Parathyroid adenoma (tissue), 2 donors: ENCODE measurements around the gene IRF7.

Source experiments
- H2AFZ ChIP-seq: fragments of 300-600 bp; sonication (generic); one replicate; pipeline ENCODE4 v1.7.0; 2017; ENCODE audit warnings: antibody characterized with exemption, mild to moderate bottlenecking
- H3K27ac ChIP-seq: fragments of 300-600 bp; sonication (generic); one replicate; pipeline ENCODE4 v1.7.0; 2017
- H3K27me3 ChIP-seq: fragments of 300-600 bp; sonication (generic); one replicate; pipeline ENCODE4 v1.7.0; 2017; ENCODE audit warnings: low read length; ENCODE audit not compliant: control insufficient read depth, insufficient read depth
- H3K36me3 ChIP-seq: fragments of 300-600 bp; sonication (generic); one replicate; pipeline ENCODE4 v1.7.0; 2017; ENCODE audit warnings: low read length; ENCODE audit not compliant: control insufficient read depth, insufficient read depth
- H3K4me1 ChIP-seq: fragments of 300-600 bp; sonication (generic); one replicate; pipeline ENCODE4 v1.7.0; 2017; ENCODE audit warnings: control low read depth
- H3K4me2 ChIP-seq: fragments of 300-600 bp; sonication (generic); one replicate; pipeline ENCODE4 v1.7.0; 2017; ENCODE audit warnings: low read length
- H3K4me3 ChIP-seq: fragments of 300-600 bp; sonication (generic); one replicate; pipeline ENCODE4 v1.7.0; 2017; ENCODE audit warnings: low read depth, low read length
- H3K79me2 ChIP-seq: fragments of 300-600 bp; sonication (generic); one replicate; pipeline ENCODE4 v1.7.0; 2017; ENCODE audit warnings: control low read depth
- H3K9ac ChIP-seq: fragments of 300-600 bp; sonication (generic); one replicate; pipeline ENCODE4 v1.7.0; 2017; ENCODE audit warnings: mild to moderate bottlenecking
- H3K9me3 ChIP-seq: fragments of 300-600 bp; sonication (generic); one replicate; pipeline ENCODE4 v1.7.0; 2017; ENCODE audit warnings: low read length; ENCODE audit not compliant: control insufficient read depth
- CTCF ChIP-seq: fragments of 300-600 bp; sonication (generic); IDR thresholded peaks from one replicate; pipeline ENCODE4 v1.7.0; 2017; ENCODE audit warnings: antibody characterized with exemption, mild to moderate bottlenecking
- donor health status: primary hyperparathyroidism.

IRF7 gene

GRCh38 chr11:586376-587316 is 29.1 kb downstream of the IRF7 start:
- Histone ChIP-seq H3K4me3 (no peak overlapping the region), H3K4me1 (no peaks in the 10 kb centered on the region), H3K4me2 (no peak overlapping the region), H3K9me3 (no peaks in the 10 kb centered on the region), H3K9ac (no peak overlapping the region), H3K27me3 (no peaks in the 10 kb centered on the region), H3K79me2 (peaks cover 17% of the 10 kb centered on the region), H2AFZ (no peak overlapping the region), H3K27ac (no peak overlapping the region), H3K36me3 (no peaks in the 10 kb centered on the region)
- TF ChIP-seq CTCF: no peak

- no peak overlapping the region for H3K27ac ChIP-seq
- H3K27me3 ChIP-seq: no peaks in the 10 kb centered on the region
- H3K79me2 ChIP-seq: peaks cover 32% of the 10 kb centered on the region
- no peaks in the 10 kb centered on the region for H3K9me3 ChIP-seq
- no peaks in the 10 kb centered on the region for H3K4me1 ChIP-seq
- no peak overlapping the region for H3K4me3 ChIP-seq
- no peak overlapping the region for H3K9ac ChIP-seq
- H2AFZ ChIP-seq: no peak overlapping the region
- H3K36me3 ChIP-seq: no peaks in the 10 kb centered on the region
- no peak overlapping the region for H3K4me2 ChIP-seq
- no peak for TF ChIP-seq CTCF
These were observed 31.5 kb downstream of the IRF7 start for GRCh38 chr11:584287-584686.

- peaks cover 48% of the 10 kb centered on the region for H3K79me2 ChIP-seq
- H3K9me3 ChIP-seq: no peaks in the 10 kb centered on the region
- no peaks in the 10 kb centered on the region for H3K27me3 ChIP-seq
- no peak overlapping the region for H3K9ac ChIP-seq
- H3K4me3 ChIP-seq: no peak overlapping the region
- no peak overlapping the region for H3K4me2 ChIP-seq
- TF ChIP-seq CTCF: no peak
- H3K27ac ChIP-seq: no peak overlapping the region
- no peaks in the 10 kb centered on the region for H3K36me3 ChIP-seq
- H2AFZ ChIP-seq: no peak overlapping the region
- H3K4me1 ChIP-seq: peaks cover 5% of the 10 kb centered on the region
These were observed 34.0 kb downstream of the IRF7 start for GRCh38 chr11:581752-582151.

- no peak overlapping the region for H3K27ac ChIP-seq
- no peak for TF ChIP-seq CTCF
- no peaks in the 10 kb centered on the region for H3K36me3 ChIP-seq
- H2AFZ ChIP-seq: no peak overlapping the region
- H3K9me3 ChIP-seq: no peaks in the 10 kb centered on the region
- no peak overlapping the region for H3K4me2 ChIP-seq
- H3K79me2 ChIP-seq: peaks cover 48% of the 10 kb centered on the region
- H3K27me3 ChIP-seq: no peaks in the 10 kb centered on the region
- no peak overlapping the region for H3K9ac ChIP-seq
- no peak overlapping the region for H3K4me3 ChIP-seq
- peaks cover 5% of the 10 kb centered on the region for H3K4me1 ChIP-seq
These were observed 34.4 kb downstream of the IRF7 start for GRCh38 chr11:581342-581741.
